HepG2 (cell line): ENCODE measurements around the gene NIN. TPM values are rescaled to one million over a fixed set of nuclear protein-coding genes. Genes with fewer than 3 reads are reported as not detected.
A peak's percentile ranks its signal among the peaks of the same experiment; 100 is the strongest.

Source experiments
- BRF2 ChIP-seq: sonication (generic); formaldehyde crosslinking; IDR thresholded peaks from 2 replicates; pipeline ENCODE4 v1.8.1; 2022; ENCODE audit warnings: mild to moderate bottlenecking, missing genetic modification reagents
- CAMTA2 ChIP-seq: sonication (generic); formaldehyde crosslinking; IDR thresholded peaks from 2 replicates; pipeline ENCODE4 v1.4.0; 2020; ENCODE audit warnings: mild to moderate bottlenecking, missing genetic modification reagents, borderline replicate concordance
- CHCHD3 ChIP-seq: sonication (generic); formaldehyde crosslinking; IDR thresholded peaks from 2 replicates; pipeline ENCODE4 v1.8.0; 2022; ENCODE audit warnings: mild to moderate bottlenecking, missing genetic modification reagents, moderate library complexity
- GTF3A ChIP-seq: sonication (generic); formaldehyde crosslinking; conservative IDR thresholded peaks from 2 replicates; pipeline ENCODE4 v1.4.0; 2020; ENCODE audit warnings: mild to moderate bottlenecking, missing genetic modification reagents
- JDP2 ChIP-seq: sonication (generic); formaldehyde crosslinking; IDR thresholded peaks from 2 replicates; pipeline ENCODE4 v1.8.1; 2022; ENCODE audit warnings: missing genetic modification reagents, borderline replicate concordance
- KDM1A ChIP-seq: IDR thresholded peaks from 2 replicates; pipeline ENCODE4 v1.6.1; 2016; ENCODE audit warnings: missing compliant biosample characterization
- MLX ChIP-seq: IDR thresholded peaks from 2 replicates; pipeline ENCODE4 v1.6.1; 2016
- NFE2 ChIP-seq: sonication (generic); formaldehyde crosslinking; IDR thresholded peaks from 2 replicates; pipeline ENCODE4 v1.4.0; 2020; ENCODE audit warnings: missing genetic modification reagents
- PHF8 ChIP-seq: sonication (generic); formaldehyde crosslinking; IDR thresholded peaks from 2 replicates; pipeline ENCODE4 v1.5.0; 2020; ENCODE audit warnings: missing genetic modification reagents
- RXRA ChIP-seq: sonication (generic); formaldehyde crosslinking; IDR thresholded peaks from 2 replicates; pipeline ENCODE4 v1.5.1; 2020; ENCODE audit warnings: missing genetic modification reagents
- SNAPC4 ChIP-seq: sonication (generic); formaldehyde crosslinking; IDR thresholded peaks from 2 replicates; pipeline ENCODE4 v1.4.0; 2020; ENCODE audit warnings: mild to moderate bottlenecking, missing genetic modification reagents
- SSRP1 ChIP-seq: IDR thresholded peaks from 2 replicates; pipeline ENCODE4 v1.6.1; 2016; ENCODE audit warnings: control low read depth
- ZFY ChIP-seq: sonication (generic); formaldehyde crosslinking; IDR thresholded peaks from 2 replicates; pipeline ENCODE4 v1.4.0; 2020; ENCODE audit warnings: missing genetic modification reagents
- ZIK1 ChIP-seq: sonication (generic); formaldehyde crosslinking; IDR thresholded peaks from 2 replicates; pipeline ENCODE4 v1.5.0; 2020; ENCODE audit warnings: mild to moderate bottlenecking, low read depth, missing genetic modification reagents, borderline replicate concordance
- ZMYM3 ChIP-seq: sonication (generic); formaldehyde crosslinking; IDR thresholded peaks from 2 replicates; pipeline ENCODE4 v1.5.1; 2020; ENCODE audit warnings: mild to moderate bottlenecking, missing genetic modification reagents
- ZNF335 ChIP-seq: sonication (generic); formaldehyde crosslinking; IDR thresholded peaks from 2 replicates; pipeline ENCODE4 v1.4.0; 2020; ENCODE audit warnings: missing genetic modification reagents
- ZNF580 ChIP-seq: IDR thresholded peaks from 2 replicates; pipeline ENCODE4 v1.6.1; 2016; ENCODE audit warnings: low read depth, borderline replicate concordance
- ZNF720 ChIP-seq: sonication (generic); formaldehyde crosslinking; IDR thresholded peaks from 2 replicates; pipeline ENCODE4 v1.4.0; 2020; ENCODE audit warnings: missing genetic modification reagents
- ZNF746 ChIP-seq: sonication (generic); formaldehyde crosslinking; IDR thresholded peaks from 2 replicates; pipeline ENCODE4 v1.8.0; 2022; ENCODE audit warnings: mild to moderate bottlenecking, missing genetic modification reagents
- ZSCAN22 ChIP-seq: sonication (generic); formaldehyde crosslinking; IDR thresholded peaks from 2 replicates; pipeline ENCODE4 v1.4.0; 2020; ENCODE audit warnings: mild to moderate bottlenecking, missing genetic modification reagents
- ZSCAN9 ChIP-seq: IDR thresholded peaks from 2 replicates; pipeline ENCODE4 v1.6.1; 2016; ENCODE audit warnings: borderline replicate concordance
- polyA plus RNA-seq, 8 experiments: library from polyadenylated mRNA; depleted of rRNA in 3 of 8; stranded (reverse) in 7 of 8; unstranded in 1 of 8; fragments of >200 nt; fragmentation: Illumina TruSeq in 4 of 8; extraction: Trizol in 4 of 8; gene quantifications; 2 replicates each; pipeline versions ENCODE4 v1.2.1 to v1.2.3, GENCODE V29; 2011 to 2016; ENCODE audit warnings: low read depth in 4 of 8, missing spikeins in 1 of 8, mixed read lengths in 1 of 8; ENCODE audit not compliant: insufficient read depth in 1 of 8
- total RNA-seq, 5 experiments: library from RNA; depleted of rRNA; stranded (reverse); fragments of >200 nt; fragmentation: Illumina TruSeq; extraction: Trizol; gene quantifications; 2 replicates each; pipeline ENCODE4 v1.2.3, GENCODE V29; 2016; ENCODE audit warnings: low read depth in 1 of 5
- TF ChIP-seq, protein P1 (sequence below): IDR thresholded peaks from 2 replicates; pipeline ENCODE4 v1.6.1; 2016; ENCODE audit warnings: missing compliant biosample characterization, missing genetic modification reagents, borderline replicate concordance
- TF ChIP-seq, protein P2 (sequence below): sonication (generic); formaldehyde crosslinking; IDR thresholded peaks from 2 replicates; pipeline ENCODE4 v1.4.0; 2020; ENCODE audit warnings: mild to moderate bottlenecking, missing genetic modification reagents

Gene NIN
- total and polyA plus RNA-seq, 2 of the 13 experiments (the other 11 are each of a cell fraction or from before 2014, with no cell fraction given) = 2.8 to 9.7 TPM

DNA sequence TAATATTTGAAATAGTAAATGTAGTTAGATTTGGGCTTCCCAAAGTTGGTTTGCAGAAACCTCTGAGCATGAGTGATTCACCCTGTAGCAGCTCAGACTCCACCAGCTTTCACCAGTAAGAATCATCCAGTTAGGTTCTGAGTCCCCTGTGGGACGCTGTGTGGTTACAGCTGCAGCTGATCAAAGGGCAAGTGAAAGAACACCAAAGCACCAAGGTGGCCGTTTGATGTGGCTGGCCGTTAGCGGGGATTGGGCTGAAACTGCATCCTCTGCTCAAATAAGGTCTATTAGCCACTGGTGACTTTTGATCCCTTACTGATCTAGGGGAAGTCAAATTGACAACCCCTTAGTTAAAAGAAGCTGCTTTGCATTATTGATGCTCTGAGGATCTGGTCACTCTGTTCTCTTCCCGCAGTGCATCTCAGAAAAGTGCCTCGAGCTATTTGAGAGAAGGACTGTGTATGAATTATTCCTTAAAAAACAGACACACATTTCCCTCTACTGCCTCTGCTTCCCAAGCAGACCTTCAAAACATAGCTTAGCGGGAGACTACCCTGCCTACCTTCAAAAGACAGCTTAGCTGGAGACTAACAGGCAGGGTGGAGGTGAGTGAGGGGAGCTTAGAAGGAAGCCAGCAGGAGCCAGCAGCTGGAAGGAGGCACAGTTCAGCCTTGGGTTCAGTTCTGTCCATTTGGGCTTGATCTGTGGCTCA lies 44.6 kb upstream of the NIN start (continued):
- TF ChIP-seq ZNF580 (CRISPR knock-in tag) (0 out of 2 replicates have a peak, but pooled peaks have one; percentile 54), JDP2 (CRISPR knock-in tag) (no peak), ZNF746 (CRISPR knock-in tag) (no peak), ZNF720 (CRISPR knock-in tag) (no peak), ZIK1 (CRISPR knock-in tag) (no peak), KDM1A (CRISPR knock-in tag) (peak; percentile 93), ZMYM3 (peak; percentile 59), MLX (CRISPR knock-in tag) (peak; percentile 68), ZFY (CRISPR knock-in tag) (no peak), CHCHD3 (CRISPR knock-in tag) (no peak), ZSCAN22 (CRISPR knock-in tag) (no peak), GTF3A (CRISPR knock-in tag) (no peak), CAMTA2 (CRISPR knock-in tag) (no peak), SSRP1 (CRISPR knock-in tag) (no peak), RXRA (CRISPR knock-in tag) (peak; percentile 73; the same call in 1 of the 2 replicates), NFE2 (CRISPR knock-in tag) (no peak), ZSCAN9 (CRISPR knock-in tag) (peak; percentile 35; the same call in 1 of the 2 replicates), ZNF335 (no peak), BRF2 (no peak), SNAPC4 (no peak), PHF8 (CRISPR knock-in tag) (no peak)
- TF ChIP-seq, protein P1, sequence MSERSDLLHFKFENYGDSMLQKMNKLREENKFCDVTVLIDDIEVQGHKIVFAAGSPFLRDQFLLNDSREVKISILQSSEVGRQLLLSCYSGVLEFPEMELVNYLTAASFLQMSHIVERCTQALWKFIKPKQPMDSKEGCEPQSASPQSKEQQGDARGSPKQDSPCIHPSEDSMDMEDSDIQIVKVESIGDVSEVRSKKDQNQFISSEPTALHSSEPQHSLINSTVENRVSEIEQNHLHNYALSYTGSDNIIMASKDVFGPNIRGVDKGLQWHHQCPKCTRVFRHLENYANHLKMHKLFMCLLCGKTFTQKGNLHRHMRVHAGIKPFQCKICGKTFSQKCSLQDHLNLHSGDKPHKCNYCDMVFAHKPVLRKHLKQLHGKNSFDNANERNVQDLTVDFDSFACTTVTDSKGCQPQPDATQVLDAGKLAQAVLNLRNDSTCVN (CRISPR knock-in tag) = no peak
- TF ChIP-seq, protein P2, sequence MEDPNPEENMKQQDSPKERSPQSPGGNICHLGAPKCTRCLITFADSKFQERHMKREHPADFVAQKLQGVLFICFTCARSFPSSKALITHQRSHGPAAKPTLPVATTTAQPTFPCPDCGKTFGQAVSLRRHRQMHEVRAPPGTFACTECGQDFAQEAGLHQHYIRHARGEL (CRISPR knock-in tag) = no peak
